GM19035 (cell line): ENCODE results near the gene SLC2A9.

Experiments used
- ATAC-seq: cut with Tn5 transposase; IDR thresholded peaks from one replicate; pipeline ENCODE4 v1.9.1; 2021; ENCODE audit not compliant: unreplicated experiment

Gene SLC2A9

GRCh38 chr4:10046471-10046870 lies 25.2 kb upstream of the SLC2A9 start:
- no peak for ATAC-seq

DNA sequence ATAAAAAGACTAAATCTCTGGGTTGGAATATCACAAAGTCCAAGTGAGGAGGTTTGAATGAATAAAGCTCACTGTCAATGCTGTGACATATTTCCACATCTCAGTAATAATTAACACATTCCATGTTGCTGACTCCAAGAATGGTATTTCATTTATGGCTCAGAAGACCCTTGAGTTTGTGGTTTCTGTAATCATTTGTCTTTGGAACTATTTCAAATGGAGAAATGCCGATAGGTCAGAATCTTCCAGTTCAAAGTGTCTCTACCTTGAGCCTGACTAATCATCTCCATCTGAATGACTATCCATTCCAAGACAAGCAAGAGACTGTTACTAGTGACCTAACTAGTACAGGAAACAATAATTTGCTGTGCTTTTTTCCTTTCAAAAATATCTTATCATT lies 24.2 kb upstream of the SLC2A9 start:
- no peak for ATAC-seq

DNA sequence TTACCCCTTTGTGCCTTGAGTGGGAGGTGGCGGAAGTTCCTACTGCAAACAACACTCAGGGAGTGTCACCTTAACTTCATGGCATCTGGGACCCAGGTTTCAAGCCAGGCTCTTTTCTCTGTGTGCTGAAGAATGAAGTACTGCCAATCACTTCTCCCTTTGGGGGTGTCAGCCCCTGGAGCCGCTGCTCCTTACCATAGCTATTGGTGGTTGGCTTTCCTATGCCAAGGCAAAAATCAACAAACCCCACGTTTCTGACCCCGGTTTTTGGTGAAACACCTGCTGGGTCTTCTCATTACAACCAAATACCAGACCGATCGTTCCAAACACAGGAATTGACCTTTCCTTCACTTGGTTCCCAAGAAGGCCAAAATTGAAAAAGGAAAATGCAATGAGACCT lies 19.7 kb upstream of the SLC2A9 start:
- ATAC-seq: no peak

DNA sequence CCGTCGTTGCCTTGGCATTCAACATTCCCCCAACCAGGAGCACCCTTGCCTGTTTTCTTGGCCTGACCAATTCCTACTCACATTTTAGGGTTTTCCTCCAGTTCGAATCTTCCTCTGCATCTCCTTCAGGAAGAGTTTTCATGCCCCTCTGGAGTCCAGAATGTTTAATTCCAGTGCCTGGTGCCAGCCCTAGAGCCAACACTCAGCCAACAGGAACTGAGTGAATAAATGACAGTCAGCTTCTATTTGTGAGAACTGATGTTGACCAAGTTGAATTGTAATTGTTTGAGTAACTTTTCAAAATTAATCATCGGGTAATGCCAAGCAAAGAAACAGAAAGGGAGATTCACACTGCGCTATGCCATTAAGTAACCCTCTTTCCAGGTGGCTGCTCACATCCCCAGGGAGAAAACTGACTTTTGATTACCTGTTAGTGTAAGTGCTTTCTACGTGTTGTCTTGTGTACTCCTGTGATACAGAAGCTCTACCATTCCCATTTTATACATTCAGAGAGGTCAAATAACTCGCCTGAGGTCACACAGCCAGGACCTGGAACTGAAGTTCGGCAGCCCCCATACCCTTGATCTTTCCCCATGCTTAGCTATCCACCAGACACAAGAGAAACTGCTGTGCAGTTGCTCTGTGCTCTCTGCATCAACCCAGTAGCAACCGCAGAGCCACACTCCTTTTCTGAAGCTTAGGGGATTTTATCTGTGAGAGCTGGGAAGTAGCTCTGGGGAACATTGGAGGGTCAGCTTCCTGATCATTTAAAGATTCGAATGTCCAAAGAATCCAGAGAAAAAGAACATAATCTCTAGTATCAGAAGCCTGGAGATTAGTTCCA lies 19.0 kb upstream of the SLC2A9 start:
- ATAC-seq: no peak

DNA sequence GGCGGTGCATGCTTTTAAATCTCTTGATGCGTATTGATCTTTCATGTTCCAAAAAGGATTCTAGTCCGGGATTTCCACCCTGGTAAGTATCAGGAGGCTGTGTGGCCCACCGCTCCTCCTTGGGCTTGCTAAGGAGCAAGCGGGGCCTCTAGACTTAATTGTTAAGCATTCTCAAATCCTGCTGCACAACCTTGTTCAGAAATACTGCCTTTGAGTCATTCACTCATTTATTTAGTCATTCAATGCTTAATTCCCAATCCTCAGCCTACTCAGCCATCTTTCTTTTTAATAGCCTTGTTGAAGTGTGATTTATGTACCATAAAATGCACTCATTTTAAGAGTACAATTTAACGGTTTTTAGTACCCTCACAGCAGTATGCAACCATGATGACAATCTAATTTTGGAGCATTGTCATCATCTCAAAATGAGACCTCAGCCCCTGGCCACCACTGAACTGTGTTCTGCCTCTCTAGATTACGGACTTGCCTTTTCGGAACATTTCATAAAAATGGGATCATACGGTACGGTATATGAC lies 15.6 kb upstream of the SLC2A9 start:
- ATAC-seq: no peak

DNA sequence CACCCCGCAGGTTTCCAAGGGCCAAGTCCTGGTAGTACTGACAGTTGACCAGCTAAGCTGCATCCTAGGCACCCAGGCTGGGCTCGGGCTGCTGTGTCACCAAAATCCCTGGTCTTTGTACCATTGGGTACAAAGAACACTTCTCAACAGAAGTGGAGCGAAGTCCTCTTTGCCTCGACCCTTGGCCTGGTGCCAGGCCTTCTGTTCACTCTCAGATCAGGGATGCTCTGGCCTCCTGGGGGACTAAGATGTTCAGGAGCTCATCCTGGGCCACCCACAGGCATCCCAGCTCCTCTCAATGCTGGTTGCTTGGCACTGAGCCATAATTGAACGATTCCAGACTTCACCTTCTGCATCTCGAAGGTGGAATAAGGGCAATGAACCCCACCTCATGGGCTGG lies 13.8 kb upstream of the SLC2A9 start:
- no peak for ATAC-seq

DNA sequence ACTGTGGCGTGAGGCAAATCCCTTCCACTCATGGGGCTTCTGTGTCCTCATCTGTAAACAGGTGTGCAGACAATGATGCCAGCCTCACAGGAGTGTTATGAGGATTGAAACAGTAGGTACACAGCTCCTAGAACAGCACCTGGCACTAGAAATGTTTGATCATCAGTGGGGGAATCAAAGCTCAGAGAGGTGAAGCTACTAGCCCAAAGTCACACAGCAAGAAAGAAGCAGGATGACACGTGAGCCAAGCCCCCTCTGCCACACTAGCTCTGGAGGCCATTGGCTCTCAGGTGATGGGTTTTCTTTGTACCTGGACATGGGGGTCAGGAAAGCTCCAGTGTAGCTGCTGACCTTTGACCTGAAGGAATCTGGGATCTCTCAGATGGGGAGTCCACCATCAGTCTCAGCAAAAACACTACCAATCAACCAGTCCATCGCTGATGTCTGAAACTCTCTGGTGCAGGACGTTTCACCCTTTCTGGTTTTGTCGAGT lies 13.4 kb upstream of the SLC2A9 start:
- no peak for ATAC-seq

- ATAC-seq: no peak
Observed at GRCh38 chr4:10034136-10034535, 12.8 kb upstream of the SLC2A9 start.

GRCh38 chr4:10033191-10033881 lies 12.0 kb upstream of the SLC2A9 start:
- ATAC-seq: no peak

GRCh38 chr4:10032625-10033024 lies 11.3 kb upstream of the SLC2A9 start:
- no peak for ATAC-seq

DNA sequence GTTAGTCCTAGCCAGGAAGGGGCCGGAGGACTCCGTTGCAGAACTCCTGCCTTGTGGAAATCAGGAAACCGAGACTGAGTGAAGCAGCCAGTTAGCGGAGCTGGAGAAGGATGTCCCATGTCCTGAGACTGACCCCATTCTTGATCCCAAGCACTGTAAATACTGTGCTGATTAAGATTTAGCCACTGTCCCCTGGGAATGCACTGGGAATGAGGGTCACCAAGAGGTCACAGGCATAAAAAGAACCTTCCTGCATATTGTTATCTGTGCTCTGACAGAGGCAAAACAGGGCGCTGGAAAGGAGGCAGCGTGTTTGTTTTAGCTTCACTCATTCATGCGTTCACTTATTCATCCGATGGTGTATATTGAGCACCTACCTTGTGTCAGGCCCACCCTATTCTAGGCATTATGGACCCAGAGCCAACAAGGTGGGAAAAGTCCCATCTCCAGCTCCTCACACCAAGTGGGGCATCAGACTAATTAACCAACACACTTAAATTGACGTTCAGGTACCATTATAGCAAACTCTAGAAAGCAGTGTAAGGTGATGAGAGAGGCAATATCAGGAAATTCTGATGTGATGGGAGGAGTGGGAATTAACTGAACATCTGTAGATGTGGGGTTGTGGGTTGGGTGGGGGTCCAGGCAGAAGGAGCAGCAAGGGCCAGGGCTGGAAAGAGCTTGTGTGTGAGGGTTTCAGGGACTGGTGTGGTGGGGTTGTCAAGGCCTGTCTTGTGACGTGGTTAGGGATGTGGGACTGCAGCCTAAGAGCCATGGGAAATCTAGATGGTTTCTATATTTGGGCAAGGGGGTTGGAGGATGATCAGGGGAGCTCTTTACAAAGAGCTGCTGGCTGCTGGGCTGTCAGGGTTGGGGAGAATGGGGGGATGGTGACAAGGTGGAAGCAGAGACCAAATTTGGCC lies 10.6 kb upstream of the SLC2A9 start:
- ATAC-seq: no peak

DNA sequence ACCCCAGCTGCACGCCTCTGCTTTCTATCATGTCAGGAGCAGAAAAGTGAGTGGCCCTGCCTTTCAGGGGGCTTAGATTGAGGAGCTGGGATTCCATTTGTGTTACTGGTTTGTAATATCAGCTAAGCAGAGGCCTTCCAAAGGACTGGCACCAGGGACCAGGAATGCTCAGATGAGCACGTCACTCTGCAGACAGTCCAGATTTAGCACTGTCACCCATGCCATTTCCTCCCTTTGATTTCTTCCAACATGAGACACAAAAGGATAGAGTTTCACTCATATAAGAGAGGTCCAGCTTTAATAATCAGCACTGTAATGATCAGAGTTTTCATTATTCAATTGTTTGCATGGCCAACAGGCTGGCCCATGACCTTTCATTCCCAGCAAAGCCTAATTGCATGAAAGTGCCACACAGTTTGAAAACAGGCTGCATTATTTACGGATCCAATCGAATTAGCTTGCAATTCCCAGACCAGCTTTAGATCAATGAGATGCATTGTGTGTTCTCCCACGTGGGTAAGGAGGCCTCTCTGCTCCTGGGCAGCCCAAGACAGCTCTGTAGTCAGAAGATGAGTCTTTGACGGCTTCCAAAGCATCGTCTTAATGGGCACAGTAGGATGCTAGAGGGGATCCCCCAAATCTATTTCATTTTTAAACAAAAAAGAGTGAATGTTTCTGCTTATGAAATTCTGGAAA lies 9.8 kb upstream of the SLC2A9 start:
- ATAC-seq: no peak

DNA sequence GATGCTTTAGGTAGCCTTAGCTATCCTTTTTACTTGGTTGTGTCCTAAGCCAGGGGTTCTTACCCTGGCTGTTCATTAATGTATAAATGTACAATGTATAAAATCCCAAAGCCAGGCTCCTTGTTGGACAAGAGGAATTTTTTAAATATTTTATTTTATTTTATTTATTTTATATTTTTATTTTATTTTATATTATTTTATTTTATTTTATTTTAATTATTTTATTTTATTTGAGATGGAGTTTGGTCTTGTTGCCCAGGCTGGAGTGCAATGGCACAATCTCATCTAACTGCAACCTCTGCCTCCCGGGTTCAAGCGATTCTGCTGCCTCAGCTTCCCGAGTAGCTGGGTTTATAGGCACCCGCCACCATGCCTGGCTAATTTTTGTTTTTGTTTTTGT lies 8.1 kb upstream of the SLC2A9 start:
- no peak for ATAC-seq

- no peak for ATAC-seq
Observed at GRCh38 chr4:10028910-10029309, 7.6 kb upstream of the SLC2A9 start.

DNA sequence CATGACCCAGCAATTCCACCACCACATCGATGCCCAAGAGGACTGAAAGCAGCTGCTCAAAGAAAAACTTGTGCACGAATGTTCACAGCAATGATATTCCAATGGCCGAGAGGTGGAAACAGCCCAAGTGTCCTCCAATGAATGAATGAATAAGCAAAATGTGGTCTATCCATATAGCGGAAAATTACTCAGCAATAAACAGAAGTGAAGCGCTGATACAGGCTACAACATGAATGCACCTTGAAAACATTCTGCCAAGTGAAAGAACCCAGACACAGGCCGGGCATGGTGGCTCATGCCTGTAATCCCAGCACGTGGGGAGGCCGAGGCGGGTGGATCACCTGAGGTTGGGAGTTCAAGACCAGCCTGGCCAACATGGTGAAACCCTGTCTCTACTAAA lies 5.2 kb upstream of the SLC2A9 start:
- no peak for ATAC-seq

DNA sequence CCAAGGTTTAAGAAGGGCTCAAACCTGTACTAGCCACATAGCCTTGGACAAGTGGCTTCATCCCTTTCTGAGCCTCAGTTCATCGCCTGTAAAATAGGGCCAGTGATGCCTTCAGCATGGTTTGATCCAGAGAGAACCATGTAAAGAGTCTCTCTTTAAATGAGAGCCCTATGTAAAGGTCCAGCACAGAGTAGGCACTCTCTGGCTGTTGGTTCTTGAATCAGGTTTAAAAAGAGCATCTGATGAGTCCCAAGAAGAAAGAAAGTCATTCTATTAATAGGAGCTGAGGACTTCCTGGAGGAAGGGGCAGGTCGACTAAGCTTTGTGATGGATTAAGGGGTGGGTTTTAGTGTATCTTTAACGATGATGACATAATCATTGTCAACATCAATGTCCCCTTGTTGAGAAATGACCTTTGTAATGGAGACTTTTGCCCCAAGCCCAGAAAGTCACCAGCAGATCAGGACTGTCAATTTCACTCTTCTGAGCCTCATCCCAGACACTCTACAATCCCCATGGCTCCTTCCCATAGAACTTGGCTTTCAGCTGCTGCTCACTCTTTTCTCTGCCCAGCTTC lies 4.0 kb upstream of the SLC2A9 start:
- no peak for ATAC-seq

DNA sequence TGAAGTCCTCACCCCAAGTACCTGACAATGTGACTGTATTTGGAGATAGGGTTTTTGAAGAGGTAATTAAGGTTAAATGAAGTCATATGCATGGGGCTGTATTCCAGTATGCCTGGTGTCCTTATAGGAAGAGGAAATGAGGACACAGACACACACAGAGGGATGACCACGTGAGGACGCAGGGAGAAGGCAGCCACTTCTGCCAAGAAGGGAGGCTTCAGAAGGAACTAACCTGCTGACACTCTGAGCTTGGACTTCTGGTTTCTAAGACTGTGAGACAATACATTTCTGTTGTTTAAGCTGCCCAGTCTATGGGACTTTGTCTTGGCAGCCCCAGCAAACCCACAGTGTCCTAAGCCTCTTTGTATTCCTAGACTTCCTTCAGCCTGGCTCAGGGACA lies 3.0 kb upstream of the SLC2A9 start:
- ATAC-seq: no peak

- no peak for ATAC-seq
Observed at GRCh38 chr4:10023806-10024205, 2.5 kb upstream of the SLC2A9 start.

DNA sequence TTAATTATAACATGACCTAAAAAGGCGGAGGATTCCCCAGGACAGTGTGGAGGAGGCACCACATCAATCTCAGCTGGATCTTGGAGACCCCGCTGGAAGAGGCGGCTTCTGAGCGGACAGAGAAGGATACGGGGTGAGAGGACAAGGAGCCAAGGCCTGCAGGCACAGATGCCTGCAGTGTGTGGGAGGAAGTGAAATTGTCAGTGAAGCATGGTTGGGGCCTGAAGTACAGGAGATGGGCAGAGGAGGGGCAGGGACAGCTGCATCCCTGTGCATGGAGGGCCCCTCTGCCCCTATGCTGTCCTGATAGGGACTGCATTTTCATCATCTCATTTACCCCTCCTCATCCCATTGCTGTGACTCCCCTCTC lies 1.7 kb upstream of the SLC2A9 start:
- no peak for ATAC-seq

- no peak for ATAC-seq
Observed at GRCh38 chr4:10022346-10023049, 1.2 kb upstream of the SLC2A9 start.
